Activated naive CD4-positive, alpha-beta T cell treated with Interleukin-2 at 50 U/mL for 16 hours (primary cell): Measurements from ENCODE around the gene ZNF208.

Source experiments
- DNase-seq: peaks from one replicate; pipeline ENCODE4 v3.0.0-alpha.2; 2020

The ZNF208 gene

GRCh38 chr19:21883516-21883915, 127.2 kb downstream of the ZNF208 start:
- DNase-seq: no peak
